Stimulated activated naive B cell treated with anti-CD40 and anti-IgM and Interleukin-4, amounts not matched to agents 10 μg/mL and 1 μg/mL and 100 μg/mL, for 72 hours (primary cell): ENCODE data around the gene NSUN4.
"Not testable (repeated sequence)": the region's sequence is repeated elsewhere in the genome, so short reads cannot be mapped to it uniquely, and the experiment has no call there.

Source experiments
- ATAC-seq, 2 donors: fragments of 150-1000 bp; cut with Tn5 transposase; replicated peaks; 2 replicates each; pipeline ENCODE4 v1.10.0; 2021; ENCODE audit warnings: moderate library complexity in 1 of 2
- DNase-seq: peaks from one replicate; pipeline ENCODE4 v3.0.0; 2021
- H3K27ac Mint-ChIP-seq: one replicate; pipeline ENCODE4 v1.8.0; 2022; ENCODE audit warnings: mild to moderate bottlenecking, mixed read lengths
- H3K27me3 Mint-ChIP-seq, 2 donors: one replicate each; pipeline ENCODE4 v1.8.0; 2022; ENCODE audit warnings: mixed read lengths in 2 of 2
- H3K36me3 Mint-ChIP-seq, 2 donors: one replicate each; pipeline ENCODE4 v1.8.0; 2022; ENCODE audit warnings: mixed read lengths in 2 of 2, mild to moderate bottlenecking in 1 of 2
- H3K4me1 Mint-ChIP-seq, 2 donors: one replicate each; pipeline ENCODE4 v1.8.0; 2022; ENCODE audit warnings: mixed read lengths in 2 of 2, mild to moderate bottlenecking in 1 of 2
- H3K4me3 Mint-ChIP-seq, 2 donors: one replicate each; pipeline ENCODE4 v1.8.0; 2022; ENCODE audit warnings: mild to moderate bottlenecking in 2 of 2, mixed read lengths in 2 of 2, moderate library complexity in 1 of 2
- H3K9me3 Mint-ChIP-seq, 2 donors: one replicate each; pipeline ENCODE4 v1.8.0; 2022; ENCODE audit warnings: mixed read lengths in 2 of 2, mild to moderate bottlenecking in 1 of 2

Gene NSUN4

GRCh38 chr1:46335081-46335480, 5.5 kb upstream of the NSUN4 start:
- DNase-seq (no peak), ATAC-seq (no peak)
- H3K9me3 Mint-ChIP-seq, result peaks cover 0 to 6% of the 10 kb centered on the region in 2 donors
- no peak overlapping the region for H3K27ac Mint-ChIP-seq
- H3K4me3 Mint-ChIP-seq, result no peak overlapping the region
- no peaks in the 10 kb centered on the region for H3K27me3 Mint-ChIP-seq
- peaks cover 19 to 56% of the 10 kb centered on the region in 2 donors for H3K4me1 Mint-ChIP-seq
- peaks cover 18 to 20% of the 10 kb centered on the region in 2 donors for H3K36me3 Mint-ChIP-seq

- H3K27me3 Mint-ChIP-seq, H3K27ac Mint-ChIP-seq: not testable (repeated sequence)
Observed at GRCh38 chr1:46337409-46337808, 3.2 kb upstream of the NSUN4 start.

GRCh38 chr1:46341222-46342083, 846 bp downstream of the NSUN4 start:
- peaks cover 43 to 55% of the 10 kb centered on the region in 2 donors for H3K36me3 Mint-ChIP-seq
- H3K27me3 Mint-ChIP-seq, result no peaks in the 10 kb centered on the region
- DNase-seq (no peak), ATAC-seq (no peak)
- H3K4me1 Mint-ChIP-seq, result peaks cover 43 to 71% of the 10 kb centered on the region in 2 donors
- H3K9me3 Mint-ChIP-seq, result peaks cover 0 to 1% of the 10 kb centered on the region in 2 donors
- peak overlapping the region; percentile 97 to 98 for H3K4me3 Mint-ChIP-seq
- H3K27ac Mint-ChIP-seq, result peak overlapping the region; percentile 99

More at GRCh38 chr1:46337409-46337808, 3.2 kb upstream of the NSUN4 start:
- peaks cover 29 to 55% of the 10 kb centered on the region in 2 donors for H3K4me1 Mint-ChIP-seq
- H3K9me3 Mint-ChIP-seq, DNase-seq, ATAC-seq, H3K4me3 Mint-ChIP-seq: not testable (repeated sequence)
- peaks cover 18 to 22% of the 10 kb centered on the region in 2 donors for H3K36me3 Mint-ChIP-seq

- peak; percentile 15 for DNase-seq
- Mint-ChIP-seq H3K27me3 (no peaks in the 10 kb centered on the region), H3K36me3 (peaks cover 50 to 62% of the 10 kb centered on the region in 2 donors)
Observed at GRCh38 chr1:46342084-46342656, 1.6 kb downstream of the NSUN4 start.

GRCh38 chr1:46342677-46343350, 2.2 kb downstream of the NSUN4 start:
- ATAC-seq, result no peak
- Mint-ChIP-seq H3K4me1 (peaks cover 48 to 84% of the 10 kb centered on the region in 2 donors), H3K27me3 (no peaks in the 10 kb centered on the region), H3K4me3 (peak overlapping the region; percentile 97 to 98), H3K36me3 (peaks cover 55 to 69% of the 10 kb centered on the region in 2 donors), H3K27ac (peak overlapping the region; percentile 99), H3K9me3 (peaks cover 0 to 1% of the 10 kb centered on the region in 2 donors)
- DNase-seq, result no peak

More at GRCh38 chr1:46342084-46342656, 1.6 kb downstream of the NSUN4 start:
- H3K9me3 Mint-ChIP-seq, result peaks cover 0 to 1% of the 10 kb centered on the region in 2 donors
- H3K4me3 Mint-ChIP-seq, result peak overlapping the region; percentile 97 to 98
- peak overlapping the region; percentile 99 for H3K27ac Mint-ChIP-seq
- ATAC-seq, result peak; percentile 23 to 26
- H3K4me1 Mint-ChIP-seq, result peaks cover 46 to 78% of the 10 kb centered on the region in 2 donors

- ATAC-seq (no peak), DNase-seq (no peak)
- no peaks in the 10 kb centered on the region for H3K27me3 Mint-ChIP-seq
- peak overlapping the region; percentile 20 for H3K27ac Mint-ChIP-seq
- peaks cover 60 to 73% of the 10 kb centered on the region in 2 donors for H3K36me3 Mint-ChIP-seq
- H3K9me3 Mint-ChIP-seq, result peaks cover 0 to 1% of the 10 kb centered on the region in 2 donors
- peak overlapping the region in 1 of 2 donors; percentile 26 for H3K4me3 Mint-ChIP-seq
- H3K4me1 Mint-ChIP-seq, result peaks cover 51 to 90% of the 10 kb centered on the region in 2 donors
Observed at GRCh38 chr1:46343351-46343695, 2.7 kb downstream of the NSUN4 start.

- Mint-ChIP-seq H3K27ac (peak overlapping the region; percentile 42), H3K4me3 (peak overlapping the region in 1 of 2 donors; percentile 26), H3K36me3 (peaks cover 60 to 73% of the 10 kb centered on the region in 2 donors), H3K4me1 (peaks cover 50 to 89% of the 10 kb centered on the region in 2 donors), H3K27me3 (no peaks in the 10 kb centered on the region), H3K9me3 (peaks cover 0 to under 1% of the 10 kb centered on the region in 2 donors)
- DNase-seq (no peak), ATAC-seq (no peak)
Observed at GRCh38 chr1:46343705-46344104, 3.1 kb downstream of the NSUN4 start.

- peak overlapping the region; percentile 42 for H3K27ac Mint-ChIP-seq
- peaks cover 48 to 84% of the 10 kb centered on the region in 2 donors for H3K4me1 Mint-ChIP-seq
- peaks cover 63 to 76% of the 10 kb centered on the region in 2 donors for H3K36me3 Mint-ChIP-seq
- H3K27me3 Mint-ChIP-seq, result no peaks in the 10 kb centered on the region
- no peak overlapping the region for H3K4me3 Mint-ChIP-seq
- DNase-seq, result no peak
- ATAC-seq, result no peak
- H3K9me3 Mint-ChIP-seq, result no peaks in the 10 kb centered on the region
Observed at GRCh38 chr1:46344481-46344880, 3.9 kb downstream of the NSUN4 start.

GRCh38 chr1:46345281-46345680, 4.7 kb downstream of the NSUN4 start:
- no peak overlapping the region for H3K4me3 Mint-ChIP-seq
- H3K36me3 Mint-ChIP-seq, result peaks cover 67 to 80% of the 10 kb centered on the region in 2 donors
- H3K27ac Mint-ChIP-seq, result peak overlapping the region; percentile 45
- no peaks in the 10 kb centered on the region for H3K9me3 Mint-ChIP-seq
- no peaks in the 10 kb centered on the region for H3K27me3 Mint-ChIP-seq
- H3K4me1 Mint-ChIP-seq, result peaks cover 47 to 77% of the 10 kb centered on the region in 2 donors
- DNase-seq, result no peak
- ATAC-seq, result no peak

- Mint-ChIP-seq H3K36me3 (peaks cover 38 to 44% of the 10 kb centered on the region in 2 donors), H3K4me1 (peaks cover 6 to 11% of the 10 kb centered on the region in 2 donors), H3K27ac (no peak overlapping the region), H3K27me3 (no peaks in the 10 kb centered on the region), H3K9me3 (no peaks in the 10 kb centered on the region), H3K4me3 (no peak overlapping the region)
- DNase-seq (no peak), ATAC-seq (no peak)
Observed at GRCh38 chr1:46352363-46352762, 11.8 kb downstream of the NSUN4 start.

GRCh38 chr1:46355920-46356319, 15.3 kb downstream of the NSUN4 start:
- H3K4me3 Mint-ChIP-seq, DNase-seq, H3K4me1 Mint-ChIP-seq, H3K27me3 Mint-ChIP-seq, H3K27ac Mint-ChIP-seq, H3K9me3 Mint-ChIP-seq, ATAC-seq: not testable (repeated sequence)
- peaks cover 27 to 42% of the 10 kb centered on the region in 2 donors for H3K36me3 Mint-ChIP-seq

- H3K9me3 Mint-ChIP-seq, result no peaks in the 10 kb centered on the region
- no peak for ATAC-seq
- no peaks in the 10 kb centered on the region for H3K4me1 Mint-ChIP-seq
- H3K27me3 Mint-ChIP-seq, result no peaks in the 10 kb centered on the region
- peaks cover 35 to 51% of the 10 kb centered on the region in 2 donors for H3K36me3 Mint-ChIP-seq
- no peak overlapping the region for H3K4me3 Mint-ChIP-seq
- DNase-seq, result no peak
- H3K27ac Mint-ChIP-seq, result no peak overlapping the region
Observed at GRCh38 chr1:46362158-46362557, 21.6 kb downstream of the NSUN4 start.

- DNase-seq, result no peak
- Mint-ChIP-seq H3K4me3 (no peak overlapping the region), H3K4me1 (peaks cover 0 to 2% of the 10 kb centered on the region in 2 donors), H3K27ac (no peak overlapping the region), H3K36me3 (peaks cover 37 to 53% of the 10 kb centered on the region in 2 donors), H3K27me3 (no peaks in the 10 kb centered on the region), H3K9me3 (no peaks in the 10 kb centered on the region)
- no peak for ATAC-seq
Observed at GRCh38 chr1:46363121-46363520, 22.5 kb downstream of the NSUN4 start.

GRCh38 chr1:46364612-46365011, 24.0 kb downstream of the NSUN4 start:
- Mint-ChIP-seq H3K36me3 (peaks cover 42 to 52% of the 10 kb centered on the region in 2 donors), H3K27ac (no peak overlapping the region)

More at GRCh38 chr1:46364612-46365011, 24.0 kb downstream of the NSUN4 start:
- H3K4me1 Mint-ChIP-seq, result peaks cover 5 to 10% of the 10 kb centered on the region in 2 donors
- H3K9me3 Mint-ChIP-seq, result no peaks in the 10 kb centered on the region
- ATAC-seq (no peak), DNase-seq (no peak)
- H3K4me3 Mint-ChIP-seq, result no peak overlapping the region
- H3K27me3 Mint-ChIP-seq, result no peaks in the 10 kb centered on the region
